SK-N-SH treated with all-trans-retinoic acid at 6 μM for 48 hours (cell line): ENCODE data around the gene CBFA2T3.

Source experiments
- ATAC-seq: fragments of 200-7000 bp; cut with Tn5 transposase; 3 replicates; pipeline ENCODE4 v1.9.1; 2020; ENCODE audit warnings: mild to moderate bottlenecking, moderate library complexity
- ARNTL ChIP-seq: fragments of 450-650 bp; formaldehyde crosslinking; IDR thresholded peaks from 2 replicates; pipeline ENCODE4 v1.5.0; 2020; ENCODE audit warnings: low read depth, mild to moderate bottlenecking, moderate library complexity, borderline replicate concordance
- BACH2 ChIP-seq: fragments of 250-450 bp; sonication (Bioruptor Pico); IDR thresholded peaks from 2 replicates; pipeline ENCODE4 v1.9.0; 2021; ENCODE audit warnings: mild to moderate bottlenecking, borderline replicate concordance
- CSDC2 ChIP-seq: fragments of 250-450 bp; sonication (Bioruptor Pico); IDR thresholded peaks from 2 replicates; pipeline ENCODE4 v1.5.0; 2020; ENCODE audit warnings: mild to moderate bottlenecking, moderate library complexity
- CSRNP3 ChIP-seq: fragments of 250-450 bp; sonication (Bioruptor Pico); IDR thresholded peaks from 2 replicates; pipeline ENCODE4 v1.5.1; 2021; ENCODE audit warnings: mild to moderate bottlenecking, moderate library complexity
- ESRRG ChIP-seq: fragments of 250-450 bp; sonication (Bioruptor Pico); IDR thresholded peaks from 2 replicates; pipeline ENCODE4 v1.6.1; 2021; ENCODE audit warnings: mild to moderate bottlenecking
- ISL1 ChIP-seq: fragments of 250-450 bp; sonication (Bioruptor Pico); IDR thresholded peaks from 2 replicates; pipeline ENCODE4 v2.1.2; 2022; ENCODE audit warnings: mild to moderate bottlenecking, moderate library complexity
- OSR1 ChIP-seq: fragments of 250-450 bp; sonication (Bioruptor Pico); IDR thresholded peaks from 2 replicates; pipeline ENCODE4 v1.8.0; 2022; ENCODE audit warnings: moderate library complexity, mild to moderate bottlenecking, inconsistent platforms
- PATZ1 ChIP-seq: fragments of 250-450 bp; sonication (Bioruptor Pico); IDR thresholded peaks from 2 replicates; pipeline ENCODE4 v1.8.0; 2020; ENCODE audit warnings: mild to moderate bottlenecking, moderate library complexity, borderline replicate concordance
- POU6F1 ChIP-seq: fragments of 250-450 bp; sonication (Bioruptor Pico); IDR thresholded peaks from 2 replicates; pipeline ENCODE4 v1.8.0; 2021; ENCODE audit warnings: low read depth, mild to moderate bottlenecking, moderate library complexity, borderline replicate concordance
- PPARA ChIP-seq: fragments of 250-450 bp; sonication (Bioruptor Pico); IDR thresholded peaks from 2 replicates; pipeline ENCODE4 v1.5.0; 2020; ENCODE audit warnings: mild to moderate bottlenecking, borderline replicate concordance
- RARB ChIP-seq: fragments of 250-450 bp; sonication (Bioruptor Pico); IDR thresholded peaks from 2 replicates; pipeline ENCODE4 v1.8.0; 2021; ENCODE audit warnings: mild to moderate bottlenecking, moderate library complexity
- SNAI2 ChIP-seq: fragments of 250-450 bp; sonication (Bioruptor Pico); IDR thresholded peaks from 2 replicates; pipeline ENCODE4 v1.5.0; 2020; ENCODE audit warnings: mild to moderate bottlenecking, moderate library complexity
- TCF4 ChIP-seq: fragments of 250-450 bp; sonication (Bioruptor Pico); IDR thresholded peaks from 2 replicates; pipeline ENCODE4 v1.8.0; 2021; ENCODE audit warnings: mild to moderate bottlenecking, moderate library complexity, borderline replicate concordance
- TOX ChIP-seq: fragments of 250-450 bp; sonication (Bioruptor Pico); IDR thresholded peaks from 2 replicates; pipeline ENCODE4 v1.8.0; 2021; ENCODE audit warnings: mild to moderate bottlenecking, moderate library complexity, borderline replicate concordance
- TSHZ2 ChIP-seq: fragments of 250-450 bp; sonication (Bioruptor Pico); IDR thresholded peaks from 2 replicates; pipeline ENCODE4 v1.5.0; 2020; ENCODE audit warnings: mild to moderate bottlenecking, moderate library complexity
- ZC3H10 ChIP-seq: fragments of 250-450 bp; sonication (Bioruptor Pico); IDR thresholded peaks from 2 replicates; pipeline ENCODE4 v1.5.1; 2021; ENCODE audit warnings: mild to moderate bottlenecking, moderate library complexity
- ZFP3 ChIP-seq: fragments of 250-450 bp; sonication (Bioruptor Pico); IDR thresholded peaks from 2 replicates; pipeline ENCODE4 v1.5.0; 2020; ENCODE audit warnings: mild to moderate bottlenecking, moderate library complexity
- ZFP30 ChIP-seq: fragments of 450-650 bp; formaldehyde crosslinking; IDR thresholded peaks from 2 replicates; pipeline ENCODE4 v1.5.0; 2022; ENCODE audit warnings: mild to moderate bottlenecking, moderate library complexity
- ZNF565 ChIP-seq: fragments of 450-650 bp; formaldehyde crosslinking; conservative IDR thresholded peaks from 2 replicates; pipeline ENCODE4 v1.5.0; 2020; ENCODE audit warnings: low read depth, mild to moderate bottlenecking, moderate library complexity
- ZNF70 ChIP-seq: fragments of 450-650 bp; formaldehyde crosslinking; IDR thresholded peaks from 2 replicates; pipeline ENCODE4 v1.5.0; 2020; ENCODE audit warnings: mild to moderate bottlenecking, moderate library complexity
- ZNF8 ChIP-seq: fragments of 450-650 bp; formaldehyde crosslinking; IDR thresholded peaks from 2 replicates; pipeline ENCODE4 v1.5.0; 2020; ENCODE audit warnings: mild to moderate bottlenecking, moderate library complexity

The CBFA2T3 gene

GRCh38 chr16:88955906-88956305, 21.1 kb downstream of the CBFA2T3 start:
- TF ChIP-seq SNAI2 (CRISPR knock-in tag) = no peak
- TF ChIP-seq ZC3H10 (CRISPR knock-in tag) = no peak
- TF ChIP-seq ESRRG (CRISPR knock-in tag) = no peak
- TF ChIP-seq TSHZ2 (CRISPR knock-in tag) = no peak
- TF ChIP-seq ZNF70 (CRISPR knock-in tag) = no peak
- no peak for TF ChIP-seq TOX (CRISPR knock-in tag)
- no peak for TF ChIP-seq CSRNP3
- TF ChIP-seq TCF4 = no peak
- no peak for TF ChIP-seq PATZ1
- TF ChIP-seq PPARA (CRISPR knock-in tag) = no peak
- no peak for TF ChIP-seq BACH2 (CRISPR knock-in tag)
- no peak for TF ChIP-seq ARNTL
- no peak for TF ChIP-seq ZFP30 (CRISPR knock-in tag)
- TF ChIP-seq ISL1 (CRISPR knock-in tag) = no peak
- TF ChIP-seq OSR1 = no peak
- no peak for TF ChIP-seq ZFP3 (CRISPR knock-in tag)
- ATAC-seq = no peak

- ATAC-seq = peak; percentile 38; the same call in 2 of the 3 replicates
- no peak for TF ChIP-seq CSDC2
- TF ChIP-seq ARNTL = no peak
- TF ChIP-seq RARB (CRISPR knock-in tag) = no peak
- TF ChIP-seq OSR1 = no peak
- TF ChIP-seq ZNF70 (CRISPR knock-in tag) = no peak
- no peak for TF ChIP-seq ZFP30 (CRISPR knock-in tag)
Observed at GRCh38 chr16:88953003-88953690, 23.9 kb downstream of the CBFA2T3 start.

GRCh38 chr16:88951989-88952388, 25.0 kb downstream of the CBFA2T3 start:
- ATAC-seq = 0 out of 3 replicates have a peak, but pooled peaks have one; percentile 18
- TF ChIP-seq POU6F1 (CRISPR knock-in tag) (no peak), PPARA (CRISPR knock-in tag) (no peak), ZNF565 (CRISPR knock-in tag) (no peak), TOX (CRISPR knock-in tag) (no peak), SNAI2 (CRISPR knock-in tag) (no peak), TCF4 (no peak), ZNF8 (CRISPR knock-in tag) (no peak), TSHZ2 (CRISPR knock-in tag) (no peak), RARB (CRISPR knock-in tag) (no peak)
